ENCODE results near the gene SCARF2.

SCARF2 gene

GRCh38 chr22:20398420-20398819 is 39.2 kb downstream of the SCARF2 start:
- FAIRE-seq (no peak), DNase-seq (ENCODE audit: insufficient read length, low spot score) (no peak)
- TF ChIP-seq CTCF (IDR thresholded peaks at IDR 0.05; ENCODE audit: insufficient read depth, missing control alignments) = no peak

DNA sequence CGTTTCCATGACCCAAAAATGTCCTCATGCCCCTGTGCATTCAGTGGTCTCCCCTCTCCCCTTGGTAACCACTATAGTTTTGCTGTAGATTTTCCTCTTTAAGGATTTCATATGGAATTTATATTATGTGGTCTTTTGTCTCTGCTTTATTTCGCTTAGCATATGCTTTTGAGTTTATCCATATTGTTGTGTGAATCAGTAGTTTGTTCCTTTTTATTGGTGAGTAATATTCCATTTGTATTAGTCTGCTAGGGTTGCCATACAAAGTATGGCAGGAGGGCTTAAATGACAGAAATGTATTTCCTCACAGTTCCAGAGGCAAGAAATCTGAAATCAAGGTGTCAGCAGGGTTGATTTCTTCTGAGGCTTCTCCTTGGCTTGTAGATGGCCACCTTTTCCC is 40.1 kb downstream of the SCARF2 start:
- no peak for TF ChIP-seq CTCF (IDR thresholded peaks at IDR 0.05; ENCODE audit: insufficient read depth, missing control alignments)
- DNase-seq (ENCODE audit: insufficient read length, low spot score) (no peak), FAIRE-seq (no peak)

DNA sequence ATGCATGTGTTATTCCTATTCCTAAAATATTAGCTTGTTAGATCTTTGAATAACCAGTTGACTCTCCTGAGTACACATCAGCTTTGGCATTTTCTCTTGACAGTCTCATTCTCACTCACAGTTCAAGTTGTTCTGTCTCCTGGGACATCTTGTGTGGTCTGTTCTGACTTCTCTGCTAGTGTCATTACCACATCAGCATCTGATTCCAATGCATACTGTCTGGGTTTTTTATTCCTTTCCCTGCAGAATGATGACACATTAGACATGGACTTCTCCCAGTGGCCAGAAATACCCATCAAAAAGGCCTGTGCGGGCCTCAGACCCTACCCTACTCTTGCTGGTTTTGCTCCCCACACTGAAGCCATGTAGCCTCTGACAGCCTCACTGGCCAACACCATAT is 41.0 kb downstream of the SCARF2 start:
- DNase-seq (ENCODE audit: insufficient read length, low spot score) = no peak
- no peak for TF ChIP-seq CTCF (IDR thresholded peaks at IDR 0.05; ENCODE audit: insufficient read depth, missing control alignments)
- FAIRE-seq = no peak

GRCh38 chr22:20395907-20396287 is 41.7 kb downstream of the SCARF2 start:
- DNase-seq (ENCODE audit: insufficient read length, low spot score) = no peak
- TF ChIP-seq CTCF (IDR thresholded peaks at IDR 0.05; ENCODE audit: insufficient read depth, missing control alignments) = no peak
- FAIRE-seq = no peak

GRCh38 chr22:20395181-20395906 is 42.3 kb downstream of the SCARF2 start:
- TF ChIP-seq CTCF (IDR thresholded peaks at IDR 0.05; ENCODE audit: insufficient read depth, missing control alignments) = no peak
- DNase-seq (ENCODE audit: insufficient read length, low spot score) = no peak
- no peak for FAIRE-seq

DNA sequence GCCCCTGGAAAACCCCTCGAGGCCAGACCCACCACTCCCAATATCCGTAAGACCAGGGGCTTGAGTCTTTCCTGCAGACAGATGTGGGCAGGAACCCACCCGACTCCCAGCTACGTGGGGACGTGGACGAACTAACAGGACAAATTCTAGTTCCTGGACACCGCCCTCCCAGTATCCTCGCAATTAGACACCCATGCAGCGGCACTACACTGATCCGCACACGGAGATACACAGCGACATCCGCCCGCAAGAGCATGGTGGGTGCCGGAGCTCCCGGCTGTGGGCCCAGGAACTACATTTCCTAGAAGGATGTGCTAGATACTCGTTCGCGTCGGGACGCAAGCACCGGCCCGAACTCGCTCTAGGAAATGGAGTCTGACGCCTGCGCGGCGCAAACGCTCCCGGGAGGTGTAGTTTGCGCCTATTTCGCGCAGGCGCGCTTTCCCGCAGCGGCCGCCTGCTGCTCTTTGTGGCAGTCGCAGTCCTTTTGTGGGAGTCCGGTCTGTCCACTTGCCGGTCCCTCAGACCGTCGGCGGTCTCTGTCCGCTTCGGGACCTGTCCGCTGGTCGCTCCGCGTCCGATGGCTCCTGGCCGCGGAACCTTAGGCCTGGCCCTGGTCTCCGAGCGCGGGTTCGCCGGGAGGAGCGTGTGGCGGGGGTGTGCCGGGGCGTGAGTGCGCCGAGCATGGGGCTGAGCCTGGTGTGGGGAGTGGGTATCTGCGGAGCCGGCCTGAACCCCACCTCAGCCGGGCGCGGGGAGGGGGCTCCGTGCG is 43.7 kb downstream of the SCARF2 start, which contains the start of gene ZNF74:
Gene ZNF74, plus strand, starts transcription at position 447 of the 772 bp plus-strand sequence. CDS start 478 bp downstream, outside the sequence.
- FAIRE-seq (no peak), DNase-seq (ENCODE audit: insufficient read length, low spot score) (no peak)
- no peak for TF ChIP-seq CTCF (IDR thresholded peaks at IDR 0.05; ENCODE audit: insufficient read depth, missing control alignments)
